WTC11 (cell line): ENCODE measurements around the gene ALG5. TPM values are rescaled to one million over a fixed set of nuclear protein-coding genes. Genes with fewer than 3 reads are reported as not detected.

Source experiments
- ATAC-seq: fragments of 200-7000 bp; cut with Tn5 transposase; 2 replicates; pipeline ENCODE4 v1.10.0; 2021; ENCODE audit warnings: mild to moderate bottlenecking, moderate library complexity
- CTCF ChIA-PET: fragments of 300-600 bp; sonication (Branson Sonifier 250); formaldehyde crosslinking; loops from one replicate; lab custom pipeline; 2021; ENCODE audit warnings: antibody characterized with exemption; lab: Charles Lee
- POLR2A ChIA-PET: fragments of 350-600 bp; sonication (Branson Sonifier 250); formaldehyde crosslinking; loops from one replicate; lab custom pipeline; 2021; ENCODE audit warnings: antibody characterized with exemption; lab: Charles Lee
- DNase-seq: peaks from one replicate; pipeline ENCODE4 v3.0.0; 2021; ENCODE audit warnings: low spot score
- H3K27ac Mint-ChIP-seq: 2 replicates; pipeline ENCODE4 v1.8.0; 2021; ENCODE audit warnings: mixed read lengths
- H3K27me3 Mint-ChIP-seq: 2 replicates; pipeline ENCODE4 v1.8.0; 2021; ENCODE audit warnings: low read depth, mild to moderate bottlenecking, moderate library complexity, mixed read lengths
- H3K36me3 Mint-ChIP-seq: 2 replicates; pipeline ENCODE4 v1.8.0; 2021; ENCODE audit warnings: mixed read lengths
- H3K4me1 Mint-ChIP-seq: 2 replicates; pipeline ENCODE4 v1.8.0; 2022; ENCODE audit warnings: mixed read lengths
- H3K4me3 Mint-ChIP-seq: 2 replicates; pipeline ENCODE4 v1.8.0; 2021; ENCODE audit warnings: mild to moderate bottlenecking, moderate library complexity, mixed read lengths
- H3K9me3 Mint-ChIP-seq: 2 replicates; pipeline ENCODE4 v1.8.0; 2021; ENCODE audit warnings: mixed read lengths
- ATF2 ChIP-seq: sonication (generic); formaldehyde crosslinking; IDR thresholded peaks from 2 replicates; pipeline ENCODE4 v1.8.1; 2022; ENCODE audit warnings: low read depth, missing genetic modification reagents, borderline replicate concordance
- CREM ChIP-seq: sonication (generic); formaldehyde crosslinking; IDR thresholded peaks from 2 replicates; pipeline ENCODE4 v1.8.1; 2022; ENCODE audit warnings: mild to moderate bottlenecking, missing genetic modification reagents, moderate library complexity
- E2F4 ChIP-seq: sonication (generic); formaldehyde crosslinking; IDR thresholded peaks from 2 replicates; pipeline ENCODE4 v1.8.1; 2022; ENCODE audit warnings: low read depth, mild to moderate bottlenecking, moderate library complexity, missing genetic modification reagents, borderline replicate concordance
- FOXP1 ChIP-seq: sonication (generic); formaldehyde crosslinking; IDR thresholded peaks from 2 replicates; pipeline ENCODE4 v1.8.0; 2022; ENCODE audit warnings: missing genetic modification reagents, mild to moderate bottlenecking, moderate library complexity, borderline replicate concordance
- FOXP4 ChIP-seq: sonication (generic); formaldehyde crosslinking; IDR thresholded peaks from 2 replicates; pipeline ENCODE4 v1.8.0; 2022; ENCODE audit warnings: mild to moderate bottlenecking, missing genetic modification reagents
- JUN ChIP-seq: sonication (generic); formaldehyde crosslinking; IDR thresholded peaks from 2 replicates; pipeline ENCODE4 v1.8.0; 2023; ENCODE audit warnings: mild to moderate bottlenecking, missing genetic modification reagents
- MYBL2 ChIP-seq: sonication (generic); formaldehyde crosslinking; IDR thresholded peaks from 2 replicates; pipeline ENCODE4 v1.8.1; 2023; ENCODE audit warnings: mild to moderate bottlenecking, moderate library complexity, missing genetic modification reagents
- NFATC4 ChIP-seq: fragments of 250-450 bp; sonication (Bioruptor Pico); IDR thresholded peaks from 2 replicates; pipeline ENCODE4 v1.9.0; 2021; ENCODE audit warnings: mild to moderate bottlenecking
- NR1H2 ChIP-seq: sonication (generic); formaldehyde crosslinking; IDR thresholded peaks from 2 replicates; pipeline ENCODE4 v1.9.0; 2021; ENCODE audit warnings: mild to moderate bottlenecking, moderate library complexity, missing genetic modification reagents
- PREB ChIP-seq: sonication (generic); formaldehyde crosslinking; IDR thresholded peaks from 2 replicates; pipeline ENCODE4 v1.8.1; 2022; ENCODE audit warnings: mild to moderate bottlenecking, missing genetic modification reagents, moderate library complexity, borderline replicate concordance
- SMAD3 ChIP-seq: sonication (generic); formaldehyde crosslinking; IDR thresholded peaks from 2 replicates; pipeline ENCODE4 v1.8.0; 2022; ENCODE audit warnings: missing genetic modification reagents, mild to moderate bottlenecking, borderline replicate concordance
- TCF7 ChIP-seq: sonication (generic); formaldehyde crosslinking; IDR thresholded peaks from 2 replicates; pipeline ENCODE4 v1.8.0; 2022; ENCODE audit warnings: mild to moderate bottlenecking, low read depth, missing genetic modification reagents, moderate library complexity
- TP53 ChIP-seq: sonication (generic); formaldehyde crosslinking; IDR thresholded peaks from 2 replicates; pipeline ENCODE4 v1.8.1; 2023; ENCODE audit warnings: mild to moderate bottlenecking, missing genetic modification reagents
- ZBTB43 ChIP-seq: sonication (generic); formaldehyde crosslinking; IDR thresholded peaks from 2 replicates; pipeline ENCODE4 v1.8.1; 2023; ENCODE audit warnings: mild to moderate bottlenecking, missing genetic modification reagents
- ZNF138 ChIP-seq: sonication (generic); formaldehyde crosslinking; conservative IDR thresholded peaks from 2 replicates; pipeline ENCODE4 v1.8.1; 2022; ENCODE audit warnings: mild to moderate bottlenecking, moderate library complexity, missing genetic modification reagents
- ZNF263 ChIP-seq: sonication (generic); formaldehyde crosslinking; IDR thresholded peaks from 2 replicates; pipeline ENCODE4 v1.8.1; 2022; ENCODE audit warnings: low read depth, mild to moderate bottlenecking, moderate library complexity, missing genetic modification reagents
- ZNF396 ChIP-seq: fragments of 250-450 bp; sonication (Bioruptor Pico); IDR thresholded peaks from 2 replicates; pipeline ENCODE4 v1.8.0; 2021; ENCODE audit warnings: mild to moderate bottlenecking, moderate library complexity, borderline replicate concordance
- ZNF425 ChIP-seq: fragments of 250-450 bp; sonication (Bioruptor Pico); conservative IDR thresholded peaks from 2 replicates; pipeline ENCODE4 v1.9.0; 2021; ENCODE audit warnings: mild to moderate bottlenecking
- total RNA-seq: library from RNA; stranded (reverse); gene quantifications from 3 replicates; pipeline ENCODE4 v1.2.3, GENCODE V29; 2021

Gene ALG5
- total RNA-seq, 1 experiment from 2014 or later, result 18.4 TPM

- Mint-ChIP-seq H3K9me3 (no peaks in the 10 kb centered on the region), H3K27ac (no peak overlapping the region), H3K36me3 (no peaks in the 10 kb centered on the region), H3K4me3 (peak overlapping the region; percentile 89), H3K4me1 (peaks cover 11% of the 10 kb centered on the region), H3K27me3 (peaks cover 54% of the 10 kb centered on the region)
- no peak for TF ChIP-seq NR1H2 (CRISPR knock-in tag)
- no peak for TF ChIP-seq ZNF263 (CRISPR knock-in tag)
- no peak for TF ChIP-seq ZNF396 (CRISPR knock-in tag)
- no peak for TF ChIP-seq FOXP4 (CRISPR knock-in tag)
- TF ChIP-seq CREM (CRISPR knock-in tag), result no peak
- no peak for TF ChIP-seq JUN (CRISPR knock-in tag)
- CTCF ChIA-PET, result interaction anchor here (0.6 to 1.9 kb wide), 3 partner anchors 14 to 71 kb away, joined by 3 to 7 read pairs (median 6); no protein-coding TSS in a partner anchor
- POLR2A ChIA-PET, result no interaction called here
- DNase-seq (peak; percentile 59), ATAC-seq (peak; percentile 66)
Measured at GRCh38 chr13:36919171-36919832, 79.8 kb downstream of the ALG5 start.

GRCh38 chr13:36918246-36919131 is 80.7 kb downstream of the ALG5 start:
- no peaks in the 10 kb centered on the region for H3K9me3 Mint-ChIP-seq
- no peak for ATAC-seq
- H3K4me3 Mint-ChIP-seq, result peak overlapping the region; percentile 89
- ChIA-PET POLR2A (no interaction called here), CTCF (interaction anchor here (1.1 kb wide), 1 partner anchor 60 kb away, joined by 3 read pairs; no protein-coding TSS in a partner anchor)
- H3K27ac Mint-ChIP-seq, result no peak overlapping the region
- H3K4me1 Mint-ChIP-seq, result peaks cover 11% of the 10 kb centered on the region
- H3K27me3 Mint-ChIP-seq, result peaks cover 54% of the 10 kb centered on the region
- TF ChIP-seq ZNF263 (CRISPR knock-in tag) (no peak), ZNF396 (CRISPR knock-in tag) (no peak), PREB (CRISPR knock-in tag) (no peak), SMAD3 (no peak), TP53 (no peak), ZNF138 (CRISPR knock-in tag) (no peak)
- TF ChIP-seq, all 79 proteins: peak for 0
- no peak for DNase-seq
- H3K36me3 Mint-ChIP-seq, result no peaks in the 10 kb centered on the region

GRCh38 chr13:36917311-36917710 is 81.8 kb downstream of the ALG5 start:
- POLR2A ChIA-PET, result no interaction called here
- CTCF ChIA-PET, result no interaction called here
- Mint-ChIP-seq H3K4me1 (peaks cover 11% of the 10 kb centered on the region), H3K27ac (no peak overlapping the region), H3K4me3 (no peak overlapping the region), H3K27me3 (peaks cover 51% of the 10 kb centered on the region), H3K9me3 (no peaks in the 10 kb centered on the region), H3K36me3 (no peaks in the 10 kb centered on the region)
- ATAC-seq, result no peak
- no peak for DNase-seq
- TF ChIP-seq E2F4 (CRISPR knock-in tag), result no peak
- no peak for TF ChIP-seq ZNF138 (CRISPR knock-in tag)
- no peak for TF ChIP-seq TCF7
- TF ChIP-seq MYBL2 (CRISPR knock-in tag), result no peak
- TF ChIP-seq TP53, result no peak
- no peak for TF ChIP-seq NFATC4 (CRISPR knock-in tag)
- TF ChIP-seq ATF2 (CRISPR knock-in tag), result no peak
- TF ChIP-seq ZBTB43, result no peak
- no peak for TF ChIP-seq FOXP1 (CRISPR knock-in tag)
- TF ChIP-seq ZNF425, result no peak
